PFSK-1 (cell line): Measurements from ENCODE around the gene ARNT2.

ENCODE experiments used
- FOXP2 ChIP-seq: optimal IDR thresholded peaks from 2 replicates; pipeline ENCODE3; 2011; ENCODE audit warnings: borderline replicate concordance, control low read depth, inconsistent platforms; ENCODE audit not compliant: insufficient read depth; ENCODE audit errors: extremely low read length, extremely low read depth
- POLR2AphosphoS5 ChIP-seq: IDR thresholded peaks from 2 replicates; pipeline ENCODE4 v1.6.1; 2012; ENCODE audit warnings: low read depth, mild to moderate bottlenecking, control low read depth, low read length, moderate library complexity
- SIN3A ChIP-seq: IDR thresholded peaks from 2 replicates; pipeline ENCODE4 v1.6.1; 2012; ENCODE audit warnings: mild to moderate bottlenecking, low read length, moderate library complexity, borderline replicate concordance; ENCODE audit not compliant: insufficient read depth
- TAF1 ChIP-seq: IDR thresholded peaks from 2 replicates; pipeline ENCODE4 v1.6.1; 2012; ENCODE audit warnings: low read length, control low read depth, borderline replicate concordance; ENCODE audit not compliant: insufficient read depth
- TF ChIP-seq, protein P1 (sequence below), 2 experiments: IDR thresholded peaks; 2 replicates each; pipeline versions ENCODE4 v1.6.1 to v1.8.0; 2011 to 2012; ENCODE audit warnings: low read depth in 2 of 2, low read length in 2 of 2, control low read depth in 1 of 2, inconsistent platforms in 1 of 2, mild to moderate bottlenecking in 1 of 2, moderate library complexity in 1 of 2; ENCODE audit not compliant: insufficient read depth in 1 of 2

The ARNT2 gene

GRCh38 chr15:80591938-80592825 is 188.0 kb downstream of the ARNT2 start:
- TF ChIP-seq, protein P1, sequence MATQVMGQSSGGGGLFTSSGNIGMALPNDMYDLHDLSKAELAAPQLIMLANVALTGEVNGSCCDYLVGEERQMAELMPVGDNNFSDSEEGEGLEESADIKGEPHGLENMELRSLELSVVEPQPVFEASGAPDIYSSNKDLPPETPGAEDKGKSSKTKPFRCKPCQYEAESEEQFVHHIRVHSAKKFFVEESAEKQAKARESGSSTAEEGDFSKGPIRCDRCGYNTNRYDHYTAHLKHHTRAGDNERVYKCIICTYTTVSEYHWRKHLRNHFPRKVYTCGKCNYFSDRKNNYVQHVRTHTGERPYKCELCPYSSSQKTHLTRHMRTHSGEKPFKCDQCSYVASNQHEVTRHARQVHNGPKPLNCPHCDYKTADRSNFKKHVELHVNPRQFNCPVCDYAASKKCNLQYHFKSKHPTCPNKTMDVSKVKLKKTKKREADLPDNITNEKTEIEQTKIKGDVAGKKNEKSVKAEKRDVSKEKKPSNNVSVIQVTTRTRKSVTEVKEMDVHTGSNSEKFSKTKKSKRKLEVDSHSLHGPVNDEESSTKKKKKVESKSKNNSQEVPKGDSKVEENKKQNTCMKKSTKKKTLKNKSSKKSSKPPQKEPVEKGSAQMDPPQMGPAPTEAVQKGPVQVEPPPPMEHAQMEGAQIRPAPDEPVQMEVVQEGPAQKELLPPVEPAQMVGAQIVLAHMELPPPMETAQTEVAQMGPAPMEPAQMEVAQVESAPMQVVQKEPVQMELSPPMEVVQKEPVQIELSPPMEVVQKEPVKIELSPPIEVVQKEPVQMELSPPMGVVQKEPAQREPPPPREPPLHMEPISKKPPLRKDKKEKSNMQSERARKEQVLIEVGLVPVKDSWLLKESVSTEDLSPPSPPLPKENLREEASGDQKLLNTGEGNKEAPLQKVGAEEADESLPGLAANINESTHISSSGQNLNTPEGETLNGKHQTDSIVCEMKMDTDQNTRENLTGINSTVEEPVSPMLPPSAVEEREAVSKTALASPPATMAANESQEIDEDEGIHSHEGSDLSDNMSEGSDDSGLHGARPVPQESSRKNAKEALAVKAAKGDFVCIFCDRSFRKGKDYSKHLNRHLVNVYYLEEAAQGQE (IDR thresholded peaks at IDR 0.05; ENCODE audit: insufficient read depth in 1 of 2, low read depth in 2 of 2, low read length in 2 of 2): no peak
- TF ChIP-seq FOXP2 (no peak), TAF1 (no peak), SIN3A (no peak), POLR2AphosphoS5 (no peak)

- TF ChIP-seq TAF1 (no peak), FOXP2 (no peak), POLR2AphosphoS5 (no peak), SIN3A (no peak)
- TF ChIP-seq, protein P1 (IDR thresholded peaks at IDR 0.05; ENCODE audit: insufficient read depth in 1 of 2, low read depth in 2 of 2, low read length in 2 of 2): no peak
Measured at GRCh38 chr15:80593486-80594030, 189.4 kb downstream of the ARNT2 start.

DNA sequence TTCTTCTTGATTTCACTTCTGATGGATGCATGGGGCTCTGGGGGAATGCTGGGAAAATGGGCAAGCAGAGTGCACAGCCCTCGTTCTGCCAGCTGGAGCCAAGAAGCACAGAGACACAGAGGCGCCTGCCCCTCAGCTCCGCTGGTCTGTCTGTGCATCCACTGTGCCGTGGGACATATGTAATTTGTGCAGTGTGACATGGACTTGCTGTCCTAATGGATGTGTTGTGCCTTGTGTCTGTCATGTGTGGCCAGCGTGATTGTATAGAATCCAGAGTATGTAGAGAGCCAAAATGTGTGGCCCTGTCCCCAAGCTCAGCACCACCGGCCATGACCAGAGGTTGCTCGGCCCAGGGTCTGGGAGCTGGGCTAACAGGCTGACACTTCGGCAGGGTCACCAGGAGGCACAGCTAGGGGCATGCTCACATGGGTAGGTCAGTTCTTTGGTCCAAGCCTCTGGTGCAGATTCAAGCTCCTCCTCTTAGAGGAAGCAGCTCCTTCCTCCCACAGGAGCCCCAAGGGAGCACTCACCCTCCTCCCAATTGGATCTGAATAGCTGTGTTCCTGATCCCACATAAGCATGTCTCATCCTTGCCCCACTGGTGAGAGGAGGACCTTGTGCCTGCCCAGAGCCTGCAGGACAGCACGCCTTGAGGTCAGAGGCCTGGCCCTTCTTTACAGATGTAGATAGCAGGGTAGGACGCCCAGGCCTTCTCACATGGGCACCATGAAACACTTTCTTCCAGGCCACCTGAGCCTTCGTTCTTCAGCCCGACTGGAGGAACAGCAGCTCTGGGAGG is 190.1 kb downstream of the ARNT2 start:
- TF ChIP-seq TAF1 (no peak), FOXP2 (no peak), SIN3A (no peak), POLR2AphosphoS5 (no peak)
- TF ChIP-seq, protein P1 (IDR thresholded peaks at IDR 0.05; ENCODE audit: insufficient read depth in 1 of 2, low read depth in 2 of 2, low read length in 2 of 2): no peak

GRCh38 chr15:80595396-80595795 is 191.2 kb downstream of the ARNT2 start:
- TF ChIP-seq TAF1: no peak
- no peak for TF ChIP-seq FOXP2
- TF ChIP-seq POLR2AphosphoS5: no peak
- TF ChIP-seq, protein P1 (IDR thresholded peaks at IDR 0.05; ENCODE audit: insufficient read depth in 1 of 2, low read depth in 2 of 2, low read length in 2 of 2): no peak
